HepG2 (cell line): Measurements from ENCODE around the gene DUSP16. TPM values are rescaled to one million over a fixed set of nuclear protein-coding genes. Genes with fewer than 3 reads are reported as not detected.

Experiments used
- CBX5 ChIP-seq: sonication (generic); formaldehyde crosslinking; IDR thresholded peaks from 2 replicates; pipeline ENCODE4 v1.4.0; 2020; ENCODE audit warnings: missing genetic modification reagents, borderline replicate concordance
- FOXP1 ChIP-seq, 2 experiments: fragments of 450-650 bp in 1 of 2; IDR thresholded peaks; 2 replicates each; pipeline ENCODE4 v1.6.1; 2017 to 2018; ENCODE audit warnings: antibody characterized with exemption in 1 of 2
- GABPA ChIP-seq, 2 experiments: IDR thresholded peaks; 2 replicates each; pipeline ENCODE4 v1.6.1; 2011 to 2016; ENCODE audit warnings: low read depth in 2 of 2, low read length in 1 of 2, missing biosample characterization in 1 of 2, missing genetic modification characterization in 1 of 2
- GZF1 ChIP-seq: sonication (generic); formaldehyde crosslinking; IDR thresholded peaks from 2 replicates; pipeline ENCODE4 v1.5.1; 2020; ENCODE audit warnings: mild to moderate bottlenecking, missing genetic modification reagents
- NFIC ChIP-seq: IDR thresholded peaks from 2 replicates; pipeline ENCODE4 v1.6.1; 2012; ENCODE audit warnings: mild to moderate bottlenecking, low read length, inconsistent platforms
- REPIN1 ChIP-seq: sonication (generic); formaldehyde crosslinking; IDR thresholded peaks from 2 replicates; pipeline ENCODE4 v1.8.0; 2022; ENCODE audit warnings: missing genetic modification reagents, low read depth, mild to moderate bottlenecking, borderline replicate concordance
- SP140L ChIP-seq: sonication (generic); formaldehyde crosslinking; IDR thresholded peaks from 2 replicates; pipeline ENCODE4 v1.4.0; 2020; ENCODE audit warnings: missing genetic modification reagents, borderline replicate concordance
- SP2 ChIP-seq: sonication (generic); formaldehyde crosslinking; IDR thresholded peaks from 2 replicates; pipeline ENCODE4 v1.5.1; 2020; ENCODE audit warnings: mild to moderate bottlenecking, missing genetic modification reagents
- TAF15 ChIP-seq: fragments of 200-400 bp; formaldehyde crosslinking; IDR thresholded peaks from one replicate; pipeline ENCODE4 v1.6.1; 2018; ENCODE audit warnings: mild to moderate bottlenecking, low read depth, low read length; ENCODE audit not compliant: poor library complexity, severe bottlenecking
- ZNF12 ChIP-seq: sonication (generic); formaldehyde crosslinking; IDR thresholded peaks from 2 replicates; pipeline ENCODE4 v1.5.0; 2020; ENCODE audit warnings: missing genetic modification reagents
- ZNF343 ChIP-seq: sonication (generic); formaldehyde crosslinking; IDR thresholded peaks from 2 replicates; pipeline ENCODE4 v1.4.0; 2020; ENCODE audit warnings: mild to moderate bottlenecking, missing genetic modification reagents
- ZNF629 ChIP-seq: sonication (generic); formaldehyde crosslinking; conservative IDR thresholded peaks from 2 replicates; pipeline ENCODE4 v1.5.0; 2020; ENCODE audit warnings: missing genetic modification reagents
- ZNF792 ChIP-seq: IDR thresholded peaks from 2 replicates; pipeline ENCODE4 v1.6.1; 2016
- ZNF816 ChIP-seq: sonication (generic); formaldehyde crosslinking; IDR thresholded peaks from 2 replicates; pipeline ENCODE4 v1.8.0; 2022; ENCODE audit warnings: missing genetic modification reagents, mild to moderate bottlenecking, borderline replicate concordance
- ZNF83 ChIP-seq: sonication (generic); formaldehyde crosslinking; IDR thresholded peaks from 2 replicates; pipeline ENCODE4 v1.4.0; 2020; ENCODE audit warnings: missing genetic modification reagents, mild to moderate bottlenecking, borderline replicate concordance
- polyA plus RNA-seq, 8 experiments: library from polyadenylated mRNA; depleted of rRNA in 3 of 8; stranded (reverse) in 7 of 8; unstranded in 1 of 8; fragments of >200 nt; fragmentation: Illumina TruSeq in 4 of 8; extraction: Trizol in 4 of 8; gene quantifications; 2 replicates each; pipeline versions ENCODE4 v1.2.1 to v1.2.3, GENCODE V29; 2011 to 2016; ENCODE audit warnings: low read depth in 4 of 8, missing spikeins in 1 of 8, mixed read lengths in 1 of 8; ENCODE audit not compliant: insufficient read depth in 1 of 8
- total RNA-seq, 5 experiments: library from RNA; depleted of rRNA; stranded (reverse); fragments of >200 nt; fragmentation: Illumina TruSeq; extraction: Trizol; gene quantifications; 2 replicates each; pipeline ENCODE4 v1.2.3, GENCODE V29; 2016; ENCODE audit warnings: low read depth in 1 of 5
- TF ChIP-seq, protein P1 (sequence below): IDR thresholded peaks from 2 replicates; pipeline ENCODE4 v1.6.1; 2016; ENCODE audit warnings: low read depth, missing genetic modification reagents, missing compliant biosample characterization
- TF ChIP-seq, protein P2 (sequence below): sonication (generic); formaldehyde crosslinking; IDR thresholded peaks from 2 replicates; pipeline ENCODE4 v1.4.0; 2020; ENCODE audit warnings: mild to moderate bottlenecking, missing genetic modification reagents
- TF ChIP-seq, protein P3 (sequence below): sonication (generic); formaldehyde crosslinking; IDR thresholded peaks from 2 replicates; pipeline ENCODE4 v1.5.0; 2020; ENCODE audit warnings: mild to moderate bottlenecking, missing genetic modification reagents, borderline replicate concordance
- TF ChIP-seq, protein P4 (sequence below): sonication (generic); formaldehyde crosslinking; IDR thresholded peaks from 2 replicates; pipeline ENCODE4 v1.8.1; 2023; ENCODE audit warnings: mild to moderate bottlenecking, missing genetic modification reagents

The DUSP16 gene
- total and polyA plus RNA-seq, 2 of the 13 experiments (the other 11 are each of a cell fraction or from before 2014, with no cell fraction given): 45.7 to 46.6 TPM

DNA sequence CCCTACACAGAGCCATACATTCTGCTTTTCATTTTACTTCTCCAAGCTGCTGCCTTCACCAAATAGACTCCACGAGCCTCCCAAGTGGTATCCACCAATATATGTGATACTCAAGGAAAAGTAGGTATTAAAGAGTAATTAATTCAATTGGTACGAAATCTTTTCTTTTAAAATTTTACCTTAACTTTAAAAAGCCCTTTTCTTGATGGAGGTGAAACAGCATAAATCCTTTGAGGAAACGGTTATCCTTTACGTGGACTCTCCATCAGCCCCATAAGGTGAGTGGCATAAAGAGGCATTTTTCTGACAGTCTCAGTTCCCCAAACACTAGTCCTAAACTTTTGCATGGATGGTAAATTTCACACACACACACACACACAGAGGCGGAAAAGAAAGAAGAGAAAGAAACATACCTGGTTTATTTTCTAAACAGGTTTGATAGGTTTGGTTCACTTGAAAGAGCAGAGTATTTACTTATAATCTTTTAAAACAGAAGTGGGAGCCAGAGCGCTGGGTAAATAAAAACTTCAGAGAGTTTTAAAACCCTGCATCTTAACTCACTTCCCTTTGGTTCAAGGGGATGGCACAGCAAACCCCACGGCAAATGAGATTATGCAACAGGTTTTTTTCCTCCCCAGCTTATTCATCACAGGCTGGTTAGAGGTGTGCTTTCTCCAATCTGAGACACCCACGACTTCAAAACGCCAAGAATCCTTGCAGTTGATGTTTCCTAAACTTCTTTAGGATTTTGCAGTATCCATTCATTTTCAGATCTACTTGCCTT, 1.9 kb downstream of the DUSP16 start (continued):
- TF ChIP-seq, protein P1, sequence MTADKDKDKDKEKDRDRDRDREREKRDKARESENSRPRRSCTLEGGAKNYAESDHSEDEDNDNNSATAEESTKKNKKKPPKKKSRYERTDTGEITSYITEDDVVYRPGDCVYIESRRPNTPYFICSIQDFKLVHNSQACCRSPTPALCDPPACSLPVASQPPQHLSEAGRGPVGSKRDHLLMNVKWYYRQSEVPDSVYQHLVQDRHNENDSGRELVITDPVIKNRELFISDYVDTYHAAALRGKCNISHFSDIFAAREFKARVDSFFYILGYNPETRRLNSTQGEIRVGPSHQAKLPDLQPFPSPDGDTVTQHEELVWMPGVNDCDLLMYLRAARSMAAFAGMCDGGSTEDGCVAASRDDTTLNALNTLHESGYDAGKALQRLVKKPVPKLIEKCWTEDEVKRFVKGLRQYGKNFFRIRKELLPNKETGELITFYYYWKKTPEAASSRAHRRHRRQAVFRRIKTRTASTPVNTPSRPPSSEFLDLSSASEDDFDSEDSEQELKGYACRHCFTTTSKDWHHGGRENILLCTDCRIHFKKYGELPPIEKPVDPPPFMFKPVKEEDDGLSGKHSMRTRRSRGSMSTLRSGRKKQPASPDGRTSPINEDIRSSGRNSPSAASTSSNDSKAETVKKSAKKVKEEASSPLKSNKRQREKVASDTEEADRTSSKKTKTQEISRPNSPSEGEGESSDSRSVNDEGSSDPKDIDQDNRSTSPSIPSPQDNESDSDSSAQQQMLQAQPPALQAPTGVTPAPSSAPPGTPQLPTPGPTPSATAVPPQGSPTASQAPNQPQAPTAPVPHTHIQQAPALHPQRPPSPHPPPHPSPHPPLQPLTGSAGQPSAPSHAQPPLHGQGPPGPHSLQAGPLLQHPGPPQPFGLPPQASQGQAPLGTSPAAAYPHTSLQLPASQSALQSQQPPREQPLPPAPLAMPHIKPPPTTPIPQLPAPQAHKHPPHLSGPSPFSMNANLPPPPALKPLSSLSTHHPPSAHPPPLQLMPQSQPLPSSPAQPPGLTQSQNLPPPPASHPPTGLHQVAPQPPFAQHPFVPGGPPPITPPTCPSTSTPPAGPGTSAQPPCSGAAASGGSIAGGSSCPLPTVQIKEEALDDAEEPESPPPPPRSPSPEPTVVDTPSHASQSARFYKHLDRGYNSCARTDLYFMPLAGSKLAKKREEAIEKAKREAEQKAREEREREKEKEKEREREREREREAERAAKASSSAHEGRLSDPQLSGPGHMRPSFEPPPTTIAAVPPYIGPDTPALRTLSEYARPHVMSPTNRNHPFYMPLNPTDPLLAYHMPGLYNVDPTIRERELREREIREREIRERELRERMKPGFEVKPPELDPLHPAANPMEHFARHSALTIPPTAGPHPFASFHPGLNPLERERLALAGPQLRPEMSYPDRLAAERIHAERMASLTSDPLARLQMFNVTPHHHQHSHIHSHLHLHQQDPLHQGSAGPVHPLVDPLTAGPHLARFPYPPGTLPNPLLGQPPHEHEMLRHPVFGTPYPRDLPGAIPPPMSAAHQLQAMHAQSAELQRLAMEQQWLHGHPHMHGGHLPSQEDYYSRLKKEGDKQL (CRISPR knock-in tag): 0 out of 2 replicates have a peak, but pooled peaks have one; percentile 36
- no peak for TF ChIP-seq ZNF83 (CRISPR knock-in tag)
- TF ChIP-seq, protein P2, sequence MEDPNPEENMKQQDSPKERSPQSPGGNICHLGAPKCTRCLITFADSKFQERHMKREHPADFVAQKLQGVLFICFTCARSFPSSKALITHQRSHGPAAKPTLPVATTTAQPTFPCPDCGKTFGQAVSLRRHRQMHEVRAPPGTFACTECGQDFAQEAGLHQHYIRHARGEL (CRISPR knock-in tag): no peak
- TF ChIP-seq ZNF792 (CRISPR knock-in tag): 0 out of 2 replicates have a peak, but pooled peaks have one; percentile 73
- TF ChIP-seq ZNF12: no peak
- no peak for TF ChIP-seq CBX5 (CRISPR knock-in tag)
- no peak for TF ChIP-seq FOXP1 (IDR thresholded peaks at IDR 0.05)
- peak; percentile 71; the same call in 1 of the 2 replicates for TF ChIP-seq FOXP1 (CRISPR knock-in tag; IDR thresholded peaks at IDR 0.05)
- TF ChIP-seq GZF1 (CRISPR knock-in tag): no peak
- TF ChIP-seq TAF15: no peak
- TF ChIP-seq, protein P3, sequence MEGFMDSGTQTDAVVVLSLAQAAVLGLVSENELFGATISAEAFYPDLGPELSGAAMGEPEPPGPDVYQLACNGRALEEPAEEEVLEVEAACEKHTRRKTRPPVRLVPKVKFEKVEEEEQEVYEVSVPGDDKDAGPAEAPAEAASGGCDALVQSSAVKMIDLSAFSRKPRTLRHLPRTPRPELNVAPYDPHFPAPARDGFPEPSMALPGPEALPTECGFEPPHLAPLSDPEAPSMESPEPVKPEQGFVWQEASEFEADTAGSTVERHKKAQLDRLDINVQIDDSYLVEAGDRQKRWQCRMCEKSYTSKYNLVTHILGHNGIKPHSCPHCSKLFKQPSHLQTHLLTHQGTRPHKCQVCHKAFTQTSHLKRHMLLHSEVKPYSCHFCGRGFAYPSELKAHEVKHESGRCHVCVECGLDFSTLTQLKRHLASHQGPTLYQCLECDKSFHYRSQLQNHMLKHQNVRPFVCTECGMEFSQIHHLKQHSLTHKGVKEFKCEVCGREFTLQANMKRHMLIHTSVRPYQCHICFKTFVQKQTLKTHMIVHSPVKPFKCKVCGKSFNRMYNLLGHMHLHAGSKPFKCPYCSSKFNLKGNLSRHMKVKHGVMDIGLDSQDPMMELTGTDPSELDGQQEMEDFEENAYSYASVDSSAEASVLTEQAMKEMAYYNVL (CRISPR knock-in tag): no peak
- no peak for TF ChIP-seq ZNF629 (CRISPR knock-in tag)
- no peak for TF ChIP-seq ZNF343
- no peak for TF ChIP-seq SP140L (CRISPR knock-in tag)
- TF ChIP-seq REPIN1 (CRISPR knock-in tag): no peak
- peak; percentile 63 for TF ChIP-seq NFIC
- TF ChIP-seq, protein P4, sequence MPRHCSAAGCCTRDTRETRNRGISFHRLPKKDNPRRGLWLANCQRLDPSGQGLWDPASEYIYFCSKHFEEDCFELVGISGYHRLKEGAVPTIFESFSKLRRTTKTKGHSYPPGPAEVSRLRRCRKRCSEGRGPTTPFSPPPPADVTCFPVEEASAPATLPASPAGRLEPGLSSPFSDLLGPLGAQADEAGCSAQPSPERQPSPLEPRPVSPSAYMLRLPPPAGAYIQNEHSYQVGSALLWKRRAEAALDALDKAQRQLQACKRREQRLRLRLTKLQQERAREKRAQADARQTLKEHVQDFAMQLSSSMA: no peak
- peak; percentile 92 for TF ChIP-seq ZNF816 (CRISPR knock-in tag)
- TF ChIP-seq GABPA (IDR thresholded peaks at IDR 0.05; ENCODE audit: low read depth, low read length): no peak
- no peak for TF ChIP-seq GABPA (CRISPR knock-in tag; IDR thresholded peaks at IDR 0.05; ENCODE audit: low read depth)
- no peak for TF ChIP-seq SP2 (CRISPR knock-in tag)
